Effector CD4-positive, alpha-beta T cell (primary cell): ENCODE measurements around the gene LILRB4. TPM values are rescaled to one million over a fixed set of nuclear protein-coding genes. Genes with fewer than 3 reads are reported as not detected.
"Not testable (repeated sequence)": the region's sequence is repeated elsewhere in the genome, so short reads cannot be mapped to it uniquely, and the experiment has no call there.

Source experiments
- DNase-seq: peaks from one replicate; pipeline ENCODE4 v3.0.0-alpha.2; 2020
- total RNA-seq: gene quantifications from one replicate; lab custom pipeline; 2026; lab: John Stamatoyannopoulos, UW

Gene LILRB4
- not detected for total RNA-seq

- DNase-seq, result no peak
Observed at GRCh38 chr19:54662730-54663129, at the start of gene LILRB4. Gene LILRB4 (plus strand): TSS chr19:54662985. CDS start chr19:54663034, 49 bp downstream.

GRCh38 chr19:54614726-54615125 is 48.1 kb upstream of the LILRB4 start:
- no peak for DNase-seq

- DNase-seq, result no peak
Observed at GRCh38 chr19:54616057-54616456, 46.7 kb upstream of the LILRB4 start.

- DNase-seq, result no peak
Observed at GRCh38 chr19:54616821-54617560, 45.8 kb upstream of the LILRB4 start.

GRCh38 chr19:54620464-54620863 is 42.3 kb upstream of the LILRB4 start:
- DNase-seq, result no peak

GRCh38 chr19:54622431-54622830 is 40.4 kb upstream of the LILRB4 start:
- DNase-seq, result no peak

GRCh38 chr19:54624234-54624633 is 38.6 kb upstream of the LILRB4 start:
- DNase-seq, result not testable (repeated sequence)

- DNase-seq, result not testable (repeated sequence)
Observed at GRCh38 chr19:54624934-54625730, 37.7 kb upstream of the LILRB4 start.

- no peak for DNase-seq
Observed at GRCh38 chr19:54626757-54627156, 36.0 kb upstream of the LILRB4 start.

GRCh38 chr19:54627912-54628311 is 34.9 kb upstream of the LILRB4 start:
- not testable (repeated sequence) for DNase-seq

GRCh38 chr19:54630262-54630661 is 32.5 kb upstream of the LILRB4 start, which contains the start of gene LILRB1:
Gene LILRB1 (plus strand): TSS chr19:54630484. CDS start chr19:54631074, 590 bp downstream.
- DNase-seq, result not testable (repeated sequence)

GRCh38 chr19:54630782-54631181 is 32.0 kb upstream of the LILRB4 start:
- DNase-seq, result no peak

GRCh38 chr19:54631489-54632337 is 31.1 kb upstream of the LILRB4 start:
- DNase-seq, result not testable (repeated sequence)

- DNase-seq, result not testable (repeated sequence)
Observed at GRCh38 chr19:54632517-54632916, 30.3 kb upstream of the LILRB4 start.

GRCh38 chr19:54633401-54633800 is 29.4 kb upstream of the LILRB4 start:
- no peak for DNase-seq

GRCh38 chr19:54636081-54636480 is 26.7 kb upstream of the LILRB4 start:
- DNase-seq, result not testable (repeated sequence)

- no peak for DNase-seq
Observed at GRCh38 chr19:54638683-54639082, 24.1 kb upstream of the LILRB4 start.

GRCh38 chr19:54642953-54643352 is 19.8 kb upstream of the LILRB4 start:
- DNase-seq, result not testable (repeated sequence)

GRCh38 chr19:54643583-54643982 is 19.2 kb upstream of the LILRB4 start:
- DNase-seq, result not testable (repeated sequence)

GRCh38 chr19:54644056-54644455 is 18.7 kb upstream of the LILRB4 start:
- DNase-seq, result no peak

GRCh38 chr19:54646331-54646841 is 16.4 kb upstream of the LILRB4 start:
- DNase-seq, result no peak

- DNase-seq, result no peak
Observed at GRCh38 chr19:54648129-54648528, 14.7 kb upstream of the LILRB4 start.
